Endothelial cell of umbilical vein (primary cell): ENCODE measurements around the gene CMBL. TPM values are rescaled to one million over a fixed set of nuclear protein-coding genes. Genes with fewer than 3 reads are reported as not detected.
A peak's percentile ranks its signal among the peaks of the same experiment; 100 is the strongest.

Experiments used
- BruUV-seq: library from RNA; stranded (reverse); fragments of 400-500 nt; replicated peaks from 2 replicates; lab custom pipeline; 2021; lab: Mats Ljungman, UMichigan
- CTCF ChIA-PET: fragments of 300-600, 350-600 bp; sonication (Branson Sonifier 250); formaldehyde crosslinking; loops from one replicate; lab custom pipeline; 2021; ENCODE audit warnings: antibody characterized with exemption, inconsistent platforms; lab: Charles Lee
- POLR2A ChIA-PET: fragments of 300-600, 350-600 bp; sonication (Branson Sonifier 250); formaldehyde crosslinking; loops from one replicate; lab custom pipeline; 2021; ENCODE audit warnings: antibody characterized with exemption, inconsistent platforms; lab: Charles Lee
- DNase-seq: peaks from one replicate; pipeline ENCODE4 v3.0.0-alpha.2; 2011; ENCODE audit warnings: low read depth, low spot score
- FAIRE-seq: peaks from 2 replicates; lab custom pipeline; 2011; peaks lifted over from hg19 to GRCh38; lab: Jason Lieb, UNC
- H2AFZ ChIP-seq: 2 replicates; pipeline ENCODE4 v1.6.0; 2012; ENCODE audit warnings: low read depth, low read length, control low read depth, inconsistent platforms
- H3K27ac ChIP-seq: 2 replicates; pipeline ENCODE4 v1.5.1; 2011; ENCODE audit warnings: low read depth, mild to moderate bottlenecking, control low read depth, low read length, moderate library complexity; ENCODE audit not compliant: insufficient read depth
- H3K27me3 ChIP-seq, 2 experiments: 2 replicates each; pipeline versions ENCODE4 v1.6.0 to v1.6.1; 2011; ENCODE audit warnings: low read length in 2 of 2, mixed read lengths in 1 of 2; ENCODE audit not compliant: control insufficient read depth in 2 of 2, insufficient read depth in 2 of 2
- H3K36me3 ChIP-seq, 2 experiments: 2 replicates in 1 of 2; 3 replicates in 1 of 2; pipeline ENCODE4 v1.5.1; 2011; ENCODE audit warnings: low read length in 2 of 2, mild to moderate bottlenecking in 1 of 2, moderate library complexity in 1 of 2; ENCODE audit not compliant: control insufficient read depth in 2 of 2, insufficient read depth in 2 of 2; ENCODE audit errors: extremely low read depth in 1 of 2
- H3K4me1 ChIP-seq: 3 replicates; pipeline ENCODE4 v1.5.1; 2011; ENCODE audit warnings: mild to moderate bottlenecking, low read length; ENCODE audit not compliant: control insufficient read depth, insufficient read depth; ENCODE audit errors: extremely low read depth
- H3K4me2 ChIP-seq: 2 replicates; pipeline ENCODE4 v1.6.1; 2011; ENCODE audit warnings: low read length, control low read depth, mixed read lengths; ENCODE audit not compliant: insufficient read depth
- H3K4me3 ChIP-seq, 3 experiments: fragments of 200-600 bp in 1 of 3; sonication (generic), shearing (Covaris generic) in 1 of 3; replicated peaks in 1 of 3; 2 replicates each; pipeline ENCODE4 v1.5.1; 2011 to 2016; ENCODE audit warnings: control low read depth in 3 of 3, low read length in 3 of 3, mild to moderate bottlenecking in 2 of 3, inconsistent platforms in 1 of 3, low read depth in 1 of 3, moderate library complexity in 1 of 3; ENCODE audit not compliant: insufficient read depth in 1 of 3
- H3K79me2 ChIP-seq: 2 replicates; pipeline ENCODE4 v1.6.0; 2012; ENCODE audit warnings: low read length, inconsistent platforms; ENCODE audit not compliant: control insufficient read depth, insufficient read depth
- H3K9ac ChIP-seq: replicated peaks from 2 replicates; pipeline ENCODE3; 2011; ENCODE audit warnings: low read length, control low read depth; ENCODE audit not compliant: insufficient read depth; ENCODE audit errors: extremely low read depth
- H3K9me1 ChIP-seq: replicated peaks from 3 replicates; pipeline ENCODE4 v1.6.0; 2011; ENCODE audit warnings: mild to moderate bottlenecking, low read length; ENCODE audit not compliant: control insufficient read depth, insufficient read depth; ENCODE audit errors: extremely low read depth
- H3K9me3 ChIP-seq: replicated peaks from 2 replicates; pipeline ENCODE4 v1.5.1; 2012; ENCODE audit warnings: low read length, inconsistent platforms; ENCODE audit not compliant: control insufficient read depth, insufficient read depth
- H4K20me1 ChIP-seq: replicated peaks from 2 replicates; pipeline ENCODE3; 2011; ENCODE audit warnings: mild to moderate bottlenecking, low read length; ENCODE audit not compliant: control insufficient read depth, insufficient read depth; ENCODE audit errors: extremely low read depth
- JUN ChIP-seq: IDR thresholded peaks from 2 replicates; pipeline ENCODE4 v1.6.1; 2011; ENCODE audit warnings: borderline replicate concordance, low read depth; ENCODE audit not compliant: insufficient read length, insufficient read depth
- POLR2A ChIP-seq: IDR thresholded peaks from 2 replicates; pipeline ENCODE4 v1.6.1; 2012; ENCODE audit warnings: low read depth, mild to moderate bottlenecking, control low read depth, low read length
- POLR2AphosphoS5 ChIP-seq: IDR thresholded peaks from 2 replicates; pipeline ENCODE4 v1.6.1; 2012; ENCODE audit warnings: low read depth, mild to moderate bottlenecking, control low read depth, low read length, moderate library complexity; ENCODE audit not compliant: insufficient read depth
- dilution Hi-C: fragments of 300-500 bp; cut with MboI; formaldehyde crosslinking; loops from one replicate; pipeline ENCODE4 v1.15.0; 2019; ENCODE audit warnings: low sequenced_read_pairs; ENCODE audit not compliant: extremely low pct_ligation_motif_present
- intact Hi-C: fragments of 100-400 bp; cut with micrococcal nuclease; formaldehyde crosslinking; loops from one replicate; pipeline ENCODE4 v1.10.0; 2022
- polyA plus RNA-seq, 4 experiments: library from polyadenylated mRNA; depleted of rRNA in 3 of 4; stranded (reverse) in 3 of 4; unstranded in 1 of 4; fragments of >200 nt; gene quantifications; 2 replicates each; pipeline versions ENCODE4 v1.2.1 to v1.2.3, GENCODE V29; 2011 to 2012; ENCODE audit warnings: missing spikeins in 1 of 4
- total RNA-seq: library from RNA; stranded (reverse); gene quantifications from 2 replicates; pipeline ENCODE4 v1.2.3, GENCODE V29; 2021
- TF ChIP-seq, protein P1 (sequence below): IDR thresholded peaks from 2 replicates; pipeline ENCODE4 v1.6.1; 2011; ENCODE audit not compliant: insufficient read depth, insufficient read length

Gene CMBL
- total and polyA plus RNA-seq, 2 donors (not counting 3 experiments of a cell fraction or from before 2014, with no cell fraction given): 15.9 to 19.8 TPM

DNA sequence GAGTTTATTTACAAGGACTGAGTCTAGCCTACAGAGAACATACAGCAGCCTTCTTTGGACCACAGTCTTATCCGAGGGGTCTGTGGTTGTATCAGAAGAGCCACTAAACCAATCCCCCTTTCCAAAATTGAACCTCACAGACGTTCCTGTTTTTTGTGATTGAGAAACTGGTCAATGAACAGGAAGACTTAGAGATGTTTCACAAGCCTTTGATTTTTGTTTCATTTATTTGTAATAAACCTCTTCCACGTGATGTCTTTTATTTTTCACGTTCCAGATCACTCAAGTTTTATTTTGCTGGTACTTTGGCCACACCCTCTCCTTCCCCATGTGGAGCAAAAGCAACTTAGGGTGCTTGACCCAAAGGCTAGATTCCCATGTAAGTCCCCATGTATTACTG, 41.6 kb downstream of the CMBL start:
- FAIRE-seq: no peak
- CTCF ChIA-PET: interaction anchor here (0.8 to 3.8 kb wide), 2 partner anchors 10 to 17 kb away, joined by 3 to 17 read pairs; no protein-coding TSS in a partner anchor
- BruUV-seq: no TSS peak
- H4K20me1 ChIP-seq: no peaks in the 10 kb centered on the region
- no peaks in the 10 kb centered on the region for H3K79me2 ChIP-seq
- POLR2A ChIA-PET: no interaction called here
- no peak overlapping the region for H3K27ac ChIP-seq
- peaks cover 20 to 25% of the 10 kb centered on the region in 2 experiments for H3K36me3 ChIP-seq
- DNase-seq: no peak
- no peaks in the 10 kb centered on the region for H3K9me3 ChIP-seq
- H3K9ac ChIP-seq: no peak overlapping the region
- H3K9me1 ChIP-seq: no peaks in the 10 kb centered on the region
- dilution Hi-C loops: loop anchor here (25.0 kb wide), 1 partner anchor 146 kb away; no protein-coding TSS in a partner anchor
- peaks cover 5 to 6% of the 10 kb centered on the region in 2 experiments for H3K27me3 ChIP-seq
- H2AFZ ChIP-seq: no peak overlapping the region
- TF ChIP-seq POLR2A (peak; percentile 4), POLR2AphosphoS5 (peak; percentile 37), JUN (no peak)
- H3K4me1 ChIP-seq: no peaks in the 10 kb centered on the region
- no peak overlapping the region for H3K4me3 ChIP-seq
- intact Hi-C loops: no loop called here
- H3K4me2 ChIP-seq: no peak overlapping the region

DNA sequence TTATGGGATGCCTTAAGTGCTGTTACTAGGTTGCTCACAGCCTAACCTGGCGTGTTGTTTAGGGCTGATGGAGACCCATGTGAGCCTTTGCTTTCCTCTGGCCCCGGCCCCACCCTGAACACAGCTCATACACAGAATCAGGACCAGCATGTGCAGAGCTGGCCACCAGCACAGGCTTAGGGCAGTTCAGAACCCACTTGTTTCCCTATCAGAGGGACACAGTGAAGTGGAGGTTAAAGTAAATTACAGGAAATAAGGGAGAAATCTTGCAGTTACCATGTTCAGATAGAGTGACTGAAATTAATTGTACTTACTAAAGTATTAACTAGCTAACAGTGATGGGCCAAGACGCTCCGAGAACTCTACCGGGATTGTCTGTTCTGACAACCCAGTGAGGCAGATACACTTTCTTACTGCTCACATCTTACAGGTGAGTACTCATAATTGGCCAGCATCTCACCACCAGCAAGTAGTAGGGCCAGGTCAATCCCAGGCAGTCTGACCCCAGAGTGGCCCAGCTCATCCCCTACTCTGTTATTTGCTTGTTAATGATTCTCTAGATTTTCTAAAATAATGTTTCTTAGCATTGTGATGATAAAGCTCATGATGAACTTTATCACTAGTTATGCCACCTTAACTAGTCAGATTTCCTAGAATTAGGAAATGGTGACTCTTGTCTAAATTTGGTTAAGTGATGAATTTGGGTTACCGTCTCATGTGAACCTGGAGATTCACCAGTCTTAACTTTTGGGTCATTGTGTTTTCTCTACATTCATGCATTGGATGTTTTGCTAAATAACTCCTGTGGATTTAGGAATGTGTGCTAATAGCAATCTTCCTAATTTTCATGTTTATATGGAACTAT, 42.2 kb downstream of the CMBL start:
- DNase-seq: no peak
- TF ChIP-seq POLR2A: peak; percentile 17
- TF ChIP-seq, protein P1, sequence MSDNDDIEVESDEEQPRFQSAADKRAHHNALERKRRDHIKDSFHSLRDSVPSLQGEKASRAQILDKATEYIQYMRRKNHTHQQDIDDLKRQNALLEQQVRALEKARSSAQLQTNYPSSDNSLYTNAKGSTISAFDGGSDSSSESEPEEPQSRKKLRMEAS: no peak
- no TSS peak for BruUV-seq
- Histone ChIP-seq H3K9me1 (no peaks in the 10 kb centered on the region), H4K20me1 (no peaks in the 10 kb centered on the region), H3K79me2 (no peaks in the 10 kb centered on the region), H3K36me3 (peaks cover 26 to 27% of the 10 kb centered on the region in 2 experiments), H3K27ac (no peak overlapping the region), H3K4me1 (no peaks in the 10 kb centered on the region), H3K4me2 (no peak overlapping the region), H3K27me3 (peaks cover 4% of the 10 kb centered on the region in 2 experiments), H3K9ac (no peak overlapping the region), H3K9me3 (no peaks in the 10 kb centered on the region), H3K4me3 (no peak overlapping the region), H2AFZ (no peak overlapping the region)
- peak; percentile 60 for FAIRE-seq
- intact Hi-C loops (no loop called here), dilution Hi-C loops (loop anchor here (25.0 kb wide), 1 partner anchor 147 kb away; no protein-coding TSS in a partner anchor)
- POLR2A ChIA-PET: no interaction called here
- CTCF ChIA-PET: interaction anchor here (0.7 to 3.8 kb wide), 5 partner anchors 8 to 18 kb away, joined by 3 to 17 read pairs (median 3); partner anchors contain the start of genes ATPSCKMT and CCT5
